ENCODE results near the gene RBBP6. TPM values are rescaled to one million over a fixed set of nuclear protein-coding genes. Genes with fewer than 3 reads are reported as not detected.

RBBP6 gene
- total and polyA plus RNA-seq, 2 donors (not counting 3 experiments of a cell fraction or from before 2014, with no cell fraction given): 16.8 to 52.1 TPM

GRCh38 chr16:24572069-24572468, 32.7 kb downstream of the RBBP6 start:
- DNase-seq (ENCODE audit: low read depth, low spot score): no peak
- Histone ChIP-seq H2AFZ (ENCODE audit: low read depth, low read length) (no peak overlapping the region), H4K20me1 (replicated peaks; ENCODE audit: control insufficient read depth, extremely low read depth, insufficient read depth, low read length) (no peaks in the 10 kb centered on the region), H3K27me3 (ENCODE audit: control insufficient read depth in 2 of 2, insufficient read depth in 2 of 2, low read length in 2 of 2) (no peaks in the 10 kb centered on the region), H3K9me1 (replicated peaks; ENCODE audit: control insufficient read depth, extremely low read depth, insufficient read depth, low read length) (no peaks in the 10 kb centered on the region), H3K9me3 (replicated peaks; ENCODE audit: control insufficient read depth, insufficient read depth, low read length) (no peaks in the 10 kb centered on the region), H3K27ac (ENCODE audit: insufficient read depth, low read depth, low read length) (no peak overlapping the region), H3K4me2 (ENCODE audit: insufficient read depth, low read length) (no peak overlapping the region), H3K79me2 (ENCODE audit: control insufficient read depth, insufficient read depth, low read length) (no peaks in the 10 kb centered on the region), H3K36me3 (ENCODE audit: control insufficient read depth in 2 of 2, extremely low read depth in 1 of 2, insufficient read depth in 2 of 2, low read length in 2 of 2) (peaks cover 22 to 37% of the 10 kb centered on the region in 2 experiments), H3K4me1 (ENCODE audit: control insufficient read depth, extremely low read depth, insufficient read depth, low read length) (peaks cover 6% of the 10 kb centered on the region), H3K9ac (replicated peaks; ENCODE audit: extremely low read depth, insufficient read depth, low read length) (no peak overlapping the region), H3K4me3 (replicated peaks in 1 of 3; ENCODE audit: insufficient read depth in 1 of 3, low read depth in 1 of 3, low read length in 3 of 3) (no peak overlapping the region)
- no peak for FAIRE-seq
- POLR2A ChIA-PET: no interaction called here
- intact Hi-C loops (cut with micrococcal nuclease) (no loop called here), dilution Hi-C loops (cut with MboI; ENCODE audit: extremely low pct_ligation_motif_present, low sequenced_read_pairs) (no loop called here)
- BruUV-seq (replicated peaks): no TSS peak
- CTCF ChIA-PET: no interaction called here
- TF ChIP-seq POLR2A (IDR thresholded peaks at IDR 0.05; ENCODE audit: low read depth, low read length): no peak
- no peak for TF ChIP-seq EZH2 (IDR thresholded peaks at IDR 0.05; ENCODE audit: borderline replicate concordance, low read depth, low read length, severe bottlenecking)
- no peak for TF ChIP-seq POLR2AphosphoS5 (IDR thresholded peaks at IDR 0.05; ENCODE audit: insufficient read depth, low read depth, low read length)
- TF ChIP-seq GATA2 (IDR thresholded peaks at IDR 0.05; ENCODE audit: insufficient read depth, insufficient read length, low read depth, low read length): no peak
- no peak for TF ChIP-seq CTCF (IDR thresholded peaks at IDR 0.05; ENCODE audit: extremely low read depth in 1 of 2, insufficient read depth in 1 of 2, low read depth in 1 of 2, low read length in 2 of 2)
- TF ChIP-seq JUN (IDR thresholded peaks at IDR 0.05; ENCODE audit: borderline replicate concordance, insufficient read depth, insufficient read length, low read depth): no peak
- TF ChIP-seq MYC (IDR thresholded peaks at IDR 0.05; ENCODE audit: low read depth, low read length): no peak
- no peak for TF ChIP-seq MAX (IDR thresholded peaks at IDR 0.05; ENCODE audit: insufficient read depth, insufficient read length)
- no peak for TF ChIP-seq FOS (IDR thresholded peaks at IDR 0.05; ENCODE audit: borderline replicate concordance, insufficient read depth, low read length)

Data from endothelial cell of umbilical vein (primary cell).